ENCODE data around the gene NIPA2. TPM values are rescaled to one million over a fixed set of nuclear protein-coding genes. Genes with fewer than 3 reads are reported as not detected.
A peak's percentile ranks its signal among the peaks of the same experiment; 100 is the strongest.

NIPA2 gene
- total RNA-seq, 4 donors from 2014 or later: 33.2 to 66.9 (median 52.7) TPM

DNA sequence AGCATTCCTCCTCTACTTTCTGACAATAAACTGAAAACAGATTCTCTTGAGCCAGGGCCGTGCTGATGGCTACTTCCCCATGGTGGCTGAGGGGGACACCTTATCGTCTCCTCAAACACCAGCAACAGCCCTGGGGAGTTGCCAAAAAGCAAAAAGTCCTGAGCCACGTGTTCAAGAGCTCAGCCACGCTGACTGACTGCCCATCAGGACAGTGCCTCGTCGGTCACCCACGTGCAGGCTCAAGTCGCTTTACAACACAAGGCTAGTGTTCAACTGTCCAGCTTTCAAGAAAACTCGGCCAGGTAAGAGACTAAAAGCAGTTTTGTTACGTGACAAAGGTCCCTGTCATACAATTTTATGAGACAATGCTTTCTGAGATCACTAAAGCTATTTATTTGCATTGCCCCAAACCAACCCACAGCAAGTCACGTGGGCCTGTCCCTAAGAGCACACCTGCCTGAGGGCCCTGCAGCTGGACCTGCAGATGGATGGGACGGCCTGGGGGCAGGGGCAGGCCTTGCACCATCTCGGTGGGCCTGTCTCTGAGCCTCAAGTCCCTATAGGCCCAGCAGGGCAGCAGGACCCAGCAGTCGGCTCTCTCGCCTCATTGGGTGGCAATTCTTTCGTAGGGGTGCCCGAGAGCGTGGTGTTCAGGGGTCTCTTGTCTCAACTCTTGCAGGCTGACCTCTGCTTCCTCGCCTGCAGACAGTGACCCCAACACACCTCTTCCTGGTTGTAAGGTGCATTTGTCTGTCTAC lies 42.7 kb downstream of the NIPA2 start:
- Histone ChIP-seq H3K27me3 (no peaks in the 10 kb centered on the region), H3K36me3 (peaks cover 0 to 96% (median 5%) of the 10 kb centered on the region in 3 donors), H3K4me1 (no peaks in the 10 kb centered on the region), H3K9me3 (peaks cover 0 to 9% (median 0%) of the 10 kb centered on the region in 4 donors), H3K4me3 (no peak overlapping the region), H3K27ac (no peak overlapping the region)
- no peak for TF ChIP-seq POLR2A (IDR thresholded peaks at IDR 0.05)
- TF ChIP-seq EP300 (IDR thresholded peaks at IDR 0.05): no peak
- TF ChIP-seq, protein P1, sequence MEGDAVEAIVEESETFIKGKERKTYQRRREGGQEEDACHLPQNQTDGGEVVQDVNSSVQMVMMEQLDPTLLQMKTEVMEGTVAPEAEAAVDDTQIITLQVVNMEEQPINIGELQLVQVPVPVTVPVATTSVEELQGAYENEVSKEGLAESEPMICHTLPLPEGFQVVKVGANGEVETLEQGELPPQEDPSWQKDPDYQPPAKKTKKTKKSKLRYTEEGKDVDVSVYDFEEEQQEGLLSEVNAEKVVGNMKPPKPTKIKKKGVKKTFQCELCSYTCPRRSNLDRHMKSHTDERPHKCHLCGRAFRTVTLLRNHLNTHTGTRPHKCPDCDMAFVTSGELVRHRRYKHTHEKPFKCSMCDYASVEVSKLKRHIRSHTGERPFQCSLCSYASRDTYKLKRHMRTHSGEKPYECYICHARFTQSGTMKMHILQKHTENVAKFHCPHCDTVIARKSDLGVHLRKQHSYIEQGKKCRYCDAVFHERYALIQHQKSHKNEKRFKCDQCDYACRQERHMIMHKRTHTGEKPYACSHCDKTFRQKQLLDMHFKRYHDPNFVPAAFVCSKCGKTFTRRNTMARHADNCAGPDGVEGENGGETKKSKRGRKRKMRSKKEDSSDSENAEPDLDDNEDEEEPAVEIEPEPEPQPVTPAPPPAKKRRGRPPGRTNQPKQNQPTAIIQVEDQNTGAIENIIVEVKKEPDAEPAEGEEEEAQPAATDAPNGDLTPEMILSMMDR (IDR thresholded peaks at IDR 0.05): no peak
- 92 to 95% methylated on average over 16 to 18 of the region's 19 CpGs for WGBS, 2 donors
- no peak for DNase-seq (ENCODE audit: low spot score in 2 of 2)

DNA sequence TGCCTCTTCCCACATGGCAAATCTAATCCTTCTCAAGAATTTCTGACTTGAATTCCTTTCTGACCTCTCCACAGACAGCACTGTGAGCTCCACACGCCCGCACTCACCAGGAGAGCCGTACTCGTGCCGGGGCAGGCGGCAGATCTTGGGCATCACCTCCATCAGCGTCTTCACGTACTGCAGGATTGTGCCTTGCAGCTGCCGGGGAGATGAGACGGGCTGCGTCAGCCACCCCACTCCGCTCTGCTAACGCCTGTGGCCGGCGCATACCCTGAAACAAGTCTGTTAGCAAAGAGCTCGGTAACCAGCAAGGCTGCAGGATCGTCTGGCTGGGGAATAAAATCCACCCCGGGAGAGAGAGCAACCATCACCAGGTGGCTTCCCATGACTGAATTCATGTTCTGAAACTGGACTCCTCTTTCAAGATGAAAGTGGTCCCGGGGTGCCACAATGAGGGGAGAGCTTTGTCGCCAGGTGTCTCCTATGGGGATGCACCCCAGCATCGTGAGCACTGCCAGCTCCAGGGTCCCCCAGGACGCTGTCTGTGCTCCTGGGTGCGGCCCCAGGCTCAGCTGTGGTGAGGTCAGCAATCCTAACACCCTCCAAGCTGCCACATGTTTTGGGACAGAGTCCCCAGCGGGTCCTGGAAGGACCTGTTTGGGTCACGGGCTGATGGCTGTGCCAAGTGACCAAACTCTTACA lies 43.4 kb downstream of the NIPA2 start:
- TF ChIP-seq EP300 (IDR thresholded peaks at IDR 0.05) (no peak), POLR2A (IDR thresholded peaks at IDR 0.05) (no peak)
- TF ChIP-seq, protein P1 (IDR thresholded peaks at IDR 0.05): no peak
- no peak overlapping the region for H3K27ac ChIP-seq

DNA sequence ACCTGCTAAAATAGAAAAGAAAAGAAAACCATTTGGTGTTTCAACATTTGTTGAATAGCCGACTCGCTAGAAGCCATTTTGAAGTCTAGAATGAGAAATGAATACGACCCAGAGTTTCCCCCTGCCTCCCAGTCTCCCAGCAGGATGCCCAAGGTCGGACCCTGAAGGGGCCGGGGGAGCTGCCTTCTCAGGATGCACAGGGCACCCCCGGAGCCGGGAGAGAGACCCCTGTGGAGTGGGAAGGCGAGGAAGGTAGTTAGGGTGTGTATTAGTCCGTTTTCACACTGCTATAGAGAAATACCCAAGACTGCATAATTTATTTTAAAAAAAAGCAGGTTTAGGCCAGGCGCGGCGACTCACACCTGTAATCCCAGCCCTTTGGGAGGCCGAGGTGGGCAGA lies 44.7 kb downstream of the NIPA2 start:
- H3K36me3 ChIP-seq: peaks cover 0 to 96% (median 2%) of the 10 kb centered on the region in 3 donors

More for the DNA sequence above, 43.4 kb downstream of the NIPA2 start:
- no peak overlapping the region for H3K4me3 ChIP-seq
- H3K9me3 ChIP-seq: peaks cover 0 to 9% (median 0%) of the 10 kb centered on the region in 4 donors
- H3K4me1 ChIP-seq: no peaks in the 10 kb centered on the region
- DNase-seq (ENCODE audit: low spot score in 2 of 2): no peak
- no peaks in the 10 kb centered on the region for H3K27me3 ChIP-seq
- peaks cover 0 to 96% (median 5%) of the 10 kb centered on the region in 3 donors for H3K36me3 ChIP-seq
- 92 to 98% methylated on average over 23 to 25 of the region's 25 CpGs for WGBS, 2 donors

DNA sequence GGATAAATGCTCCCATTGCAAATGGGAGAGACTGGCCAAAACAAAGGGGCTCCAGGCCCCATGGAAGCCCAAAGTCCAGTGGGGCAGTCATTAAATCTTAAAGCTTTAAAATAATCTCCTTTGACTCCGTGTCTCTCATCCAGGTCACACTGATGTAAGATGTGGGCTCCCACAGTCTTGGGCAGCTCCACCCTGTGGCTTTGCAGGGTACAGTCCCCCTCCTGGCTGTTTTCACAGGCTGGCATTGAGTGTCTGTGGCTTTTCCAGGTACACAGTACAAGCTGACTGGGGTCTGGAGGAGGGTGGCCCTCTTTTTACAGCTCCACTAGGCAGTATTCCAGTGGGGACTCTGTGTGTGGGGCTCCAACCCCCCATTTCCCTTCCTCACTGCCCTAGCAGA lies 45.9 kb downstream of the NIPA2 start:
- Histone ChIP-seq H3K27me3 (no peaks in the 10 kb centered on the region), H3K27ac (no peak overlapping the region), H3K4me3 (no peak overlapping the region), H3K36me3 (peaks cover 0 to 96% (median 0%) of the 10 kb centered on the region in 3 donors), H3K4me1 (no peaks in the 10 kb centered on the region), H3K9me3 (no peaks in the 10 kb centered on the region)
- TF ChIP-seq, protein P1 (IDR thresholded peaks at IDR 0.05): peak in 1 of 5 experiments; percentile 16
- TF ChIP-seq EP300 (IDR thresholded peaks at IDR 0.05): no peak
- DNase-seq (ENCODE audit: low spot score in 2 of 2): no peak
- 63 to 75% methylated on average over 1 of the region's 1 CpG for WGBS, 2 donors

More for the DNA sequence above, 44.7 kb downstream of the NIPA2 start:
- Histone ChIP-seq H3K9me3 (no peaks in the 10 kb centered on the region), H3K4me1 (no peaks in the 10 kb centered on the region), H3K4me3 (no peak overlapping the region), H3K27me3 (no peaks in the 10 kb centered on the region), H3K27ac (no peak overlapping the region)
- DNase-seq (ENCODE audit: low spot score in 2 of 2): no peak
- TF ChIP-seq, protein P1 (IDR thresholded peaks at IDR 0.05): no peak
- TF ChIP-seq EP300 (IDR thresholded peaks at IDR 0.05) (no peak), POLR2A (IDR thresholded peaks at IDR 0.05) (no peak)
- 95 to 96% methylated on average over 13 of the region's 13 CpGs for WGBS, 2 donors

DNA sequence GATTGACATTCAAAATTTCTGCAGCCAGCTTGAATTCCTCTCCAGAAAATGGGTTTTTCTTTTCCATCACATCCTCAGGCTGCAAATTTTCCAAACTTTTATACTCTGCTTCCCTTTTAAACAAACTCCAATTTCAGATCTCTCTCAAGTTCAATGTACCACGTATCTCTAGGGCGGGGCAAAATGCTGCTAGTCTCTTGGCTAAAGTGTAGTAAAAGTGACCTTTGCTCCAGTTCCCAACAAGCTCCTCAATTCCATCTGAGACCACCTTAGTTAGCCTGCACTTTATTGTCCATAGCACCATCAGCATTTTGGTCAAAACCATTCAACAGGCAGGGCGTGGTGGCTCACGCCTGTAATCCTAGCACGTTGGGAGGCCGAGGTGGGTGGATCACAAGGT lies 46.7 kb downstream of the NIPA2 start:
- no peaks in the 10 kb centered on the region for H3K27me3 ChIP-seq
- DNase-seq (ENCODE audit: low spot score in 2 of 2): no peak
- H3K27ac ChIP-seq: no peak overlapping the region
- WGBS, 2 donors: 92 to 94% methylated on average over 6 of the region's 6 CpGs
- TF ChIP-seq POLR2A (IDR thresholded peaks at IDR 0.05) (no peak), EP300 (IDR thresholded peaks at IDR 0.05) (no peak)
- TF ChIP-seq, protein P1 (IDR thresholded peaks at IDR 0.05): no peak
- H3K9me3 ChIP-seq: no peaks in the 10 kb centered on the region
- peaks cover 0 to 94% (median 0%) of the 10 kb centered on the region in 3 donors for H3K36me3 ChIP-seq
- H3K4me1 ChIP-seq: no peaks in the 10 kb centered on the region
- H3K4me3 ChIP-seq: no peak overlapping the region
